IMR-90 (cell line): Measurements from ENCODE around the gene VPS8. TPM values are rescaled to one million over a fixed set of nuclear protein-coding genes. Genes with fewer than 3 reads are reported as not detected.

Source experiments
- ATAC-seq: fragments of 200-7000 bp; cut with Tn5 transposase; 2 replicates; pipeline ENCODE4 v1.9.1; 2020; ENCODE audit warnings: low read depth, mild to moderate bottlenecking, moderate library complexity
- BruUV-seq: library from RNA; stranded (reverse); fragments of 400-500 nt; replicated peaks from 2 replicates; lab custom pipeline; 2021; lab: Mats Ljungman, UMichigan
- CTCF ChIA-PET: fragments of 300-600 bp; formaldehyde crosslinking; extraction: SDS; loops from one replicate; lab custom pipeline; 2021; ENCODE audit warnings: antibody characterized with exemption; lab: Yijun Ruan, JAX
- POLR2A ChIA-PET: fragments of 300-600 bp; sonication (Branson Sonifier 250); formaldehyde crosslinking; loops from one replicate; lab custom pipeline; 2022; ENCODE audit warnings: antibody characterized with exemption; ENCODE audit not compliant: unreplicated experiment; lab: Charles Lee
- DNase-seq: peaks from one replicate; pipeline ENCODE4 v3.0.0; 2013
- H2AFZ ChIP-seq: replicated peaks from 2 replicates; pipeline ENCODE3; 2013; ENCODE audit warnings: low read length, mild to moderate bottlenecking; ENCODE audit not compliant: poor library complexity
- H2AK5ac ChIP-seq: 2 replicates; pipeline ENCODE4 v1.6.1; 2013; ENCODE audit warnings: low read depth, low read length, inconsistent platforms
- H2AK9ac ChIP-seq: replicated peaks from 2 replicates; pipeline ENCODE3; 2013; ENCODE audit warnings: mild to moderate bottlenecking, low read depth, low read length, moderate library complexity; ENCODE audit not compliant: poor library complexity
- H2BK120ac ChIP-seq: 2 replicates; pipeline ENCODE4 v1.6.1; 2013; ENCODE audit warnings: low read depth, low read length, inconsistent platforms
- H2BK15ac ChIP-seq: 3 replicates; pipeline ENCODE4 v1.6.1; 2013; ENCODE audit warnings: low read depth, low read length, inconsistent platforms
- H2BK20ac ChIP-seq: 2 replicates; pipeline ENCODE4 v1.6.1; 2013; ENCODE audit warnings: low read depth, mild to moderate bottlenecking, inconsistent platforms, low read length, moderate library complexity
- H2BK5ac ChIP-seq: 2 replicates; pipeline ENCODE4 v1.6.1; 2013; ENCODE audit warnings: mild to moderate bottlenecking, low read depth, low read length, inconsistent platforms; ENCODE audit not compliant: poor library complexity, severe bottlenecking
- H3K14ac ChIP-seq: replicated peaks from 2 replicates; pipeline ENCODE4 v1.6.1; 2013; ENCODE audit warnings: low read depth, low read length, inconsistent platforms
- H3K18ac ChIP-seq: 2 replicates; pipeline ENCODE4 v1.6.1; 2013; ENCODE audit warnings: low read depth, low read length, control low read depth
- H3K23ac ChIP-seq: 2 replicates; pipeline ENCODE4 v1.6.1; 2013; ENCODE audit warnings: low read depth, low read length, inconsistent platforms
- H3K27ac ChIP-seq: 2 replicates; pipeline ENCODE4 v1.5.1; 2013; ENCODE audit warnings: mild to moderate bottlenecking, control low read depth, low read length; ENCODE audit not compliant: insufficient read depth
- H3K27me3 ChIP-seq: 2 replicates; pipeline ENCODE4 v1.6.1; 2013; ENCODE audit warnings: low read length; ENCODE audit not compliant: control insufficient read depth, insufficient read depth
- H3K36me3 ChIP-seq: 2 replicates; pipeline ENCODE4 v1.6.1; 2013; ENCODE audit warnings: low read length, mixed read lengths; ENCODE audit not compliant: control insufficient read depth, insufficient read depth
- H3K4ac ChIP-seq: 2 replicates; pipeline ENCODE4 v1.6.1; 2013; ENCODE audit warnings: low read depth, low read length, inconsistent platforms
- H3K4me1 ChIP-seq: 2 replicates; pipeline ENCODE4 v1.6.1; 2013; ENCODE audit warnings: low read length, mixed read lengths; ENCODE audit not compliant: control insufficient read depth, insufficient read depth
- H3K4me2 ChIP-seq: 2 replicates; pipeline ENCODE4 v1.6.1; 2013; ENCODE audit warnings: low read depth, mild to moderate bottlenecking, control low read depth, low read length, moderate library complexity
- H3K4me3 ChIP-seq: 2 replicates; pipeline ENCODE4 v1.5.1; 2013; ENCODE audit warnings: low read depth, mild to moderate bottlenecking, control low read depth, low read length, moderate library complexity; ENCODE audit not compliant: insufficient read depth
- H3K56ac ChIP-seq: 2 replicates; pipeline ENCODE4 v1.6.1; 2013; ENCODE audit warnings: low read length, inconsistent platforms; ENCODE audit not compliant: insufficient read depth; ENCODE audit errors: extremely low read depth
- H3K79me1 ChIP-seq, 2 experiments: 2 replicates each; pipeline ENCODE4 v1.6.1; 2013; ENCODE audit warnings: low read length in 2 of 2, inconsistent platforms in 1 of 2, low read depth in 1 of 2
- H3K9ac ChIP-seq: 2 replicates; pipeline ENCODE4 v1.6.1; 2013; ENCODE audit warnings: low read depth, low read length, control low read depth
- H3K9me1 ChIP-seq: 2 replicates; pipeline ENCODE4 v1.6.1; 2013; ENCODE audit warnings: low read length, inconsistent platforms; ENCODE audit not compliant: insufficient read depth
- H3K9me3 ChIP-seq: 2 replicates; pipeline ENCODE4 v1.6.1; 2013; ENCODE audit warnings: low read length; ENCODE audit not compliant: control insufficient read depth, insufficient read depth
- H4K20me1 ChIP-seq: 2 replicates; pipeline ENCODE4 v1.6.1; 2013; ENCODE audit warnings: low read length, inconsistent platforms; ENCODE audit not compliant: insufficient read depth
- H4K5ac ChIP-seq: 2 replicates; pipeline ENCODE4 v1.6.1; 2013; ENCODE audit warnings: mild to moderate bottlenecking, low read depth, low read length, control low read depth
- H4K8ac ChIP-seq, 2 experiments: 2 replicates each; pipeline ENCODE4 v1.6.1; 2013; ENCODE audit warnings: low read depth in 2 of 2, low read length in 2 of 2, control low read depth in 1 of 2, inconsistent platforms in 1 of 2
- H4K91ac ChIP-seq: 2 replicates; pipeline ENCODE4 v1.6.1; 2013; ENCODE audit warnings: low read depth, low read length, inconsistent platforms; ENCODE audit not compliant: insufficient read depth
- CEBPB ChIP-seq: IDR thresholded peaks from 2 replicates; pipeline ENCODE4 v1.6.1; 2012; ENCODE audit warnings: low read depth, low read length, improper control_type of control experiment
- CHD1 ChIP-seq: IDR thresholded peaks from 2 replicates; pipeline ENCODE4 v1.6.1; 2012; ENCODE audit warnings: low read depth, low read length, improper control_type of control experiment
- NFE2L2 ChIP-seq: fragments of 150-350 bp; IDR thresholded peaks from 2 replicates; pipeline ENCODE4 v1.6.1; 2016; ENCODE audit warnings: low read depth, mild to moderate bottlenecking, low read length
- POLR2A ChIP-seq: IDR thresholded peaks from 2 replicates; pipeline ENCODE4 v1.6.1; 2012; ENCODE audit warnings: mild to moderate bottlenecking, low read depth, low read length
- RCOR1 ChIP-seq: IDR thresholded peaks from 2 replicates; pipeline ENCODE4 v1.6.1; 2012; ENCODE audit warnings: mild to moderate bottlenecking, low read length, improper control_type of control experiment; ENCODE audit not compliant: insufficient replicate concordance
- RFX5 ChIP-seq: IDR thresholded peaks from 2 replicates; pipeline ENCODE4 v1.8.0; 2012; ENCODE audit warnings: low read depth, mild to moderate bottlenecking, low read length, moderate library complexity
- WGBS, 2 experiments: methylation state at CpG; one replicate each; pipeline versions ENCODE4 v1.1.5 to v1.1.7; 2013; ENCODE audit warnings: missing lambda C conversion rate in 2 of 2; ENCODE audit not compliant: insufficient read length in 1 of 2; ENCODE audit errors: extremely low coverage in 2 of 2; 5-methylcytosine and 5-hydroxymethylcytosine counted together
- dilution Hi-C: fragments of 300-500 bp; cut with HindIII; formaldehyde crosslinking; loops from one replicate; pipeline ENCODE4 v1.14.3; 2018; ENCODE audit warnings: low sequenced_read_pairs; ENCODE audit not compliant: unreplicated experiment
- in situ Hi-C: fragments of 300-500 bp; cut with MboI; formaldehyde crosslinking; loops from 3 replicates; pipeline ENCODE4 v1.14.3; 2019; ENCODE audit warnings: low sequenced_read_pairs, inconsistent platforms, mixed read lengths
- intact Hi-C: fragments of 100-400 bp; cut with micrococcal nuclease; formaldehyde crosslinking; loops from 2 replicates; pipeline ENCODE4 v1.10.0; 2022
- polyA plus RNA-seq, 3 experiments: library from polyadenylated mRNA; depleted of rRNA; stranded (reverse); fragments of >200 nt; gene quantifications; 2 replicates each; pipeline ENCODE4 v1.2.3, GENCODE V29; 2012; ENCODE audit warnings: low replicate concordance in 1 of 3
- total RNA-seq: library from RNA; depleted of rRNA; stranded (reverse); fragments of >200 nt; gene quantifications from 2 replicates; pipeline ENCODE4 v1.2.3, GENCODE V29; 2012

Gene VPS8
- total and polyA plus RNA-seq, 2 of the 4 experiments (the other 2 are of a cell fraction), result 14.0 to 56.1 TPM

DNA sequence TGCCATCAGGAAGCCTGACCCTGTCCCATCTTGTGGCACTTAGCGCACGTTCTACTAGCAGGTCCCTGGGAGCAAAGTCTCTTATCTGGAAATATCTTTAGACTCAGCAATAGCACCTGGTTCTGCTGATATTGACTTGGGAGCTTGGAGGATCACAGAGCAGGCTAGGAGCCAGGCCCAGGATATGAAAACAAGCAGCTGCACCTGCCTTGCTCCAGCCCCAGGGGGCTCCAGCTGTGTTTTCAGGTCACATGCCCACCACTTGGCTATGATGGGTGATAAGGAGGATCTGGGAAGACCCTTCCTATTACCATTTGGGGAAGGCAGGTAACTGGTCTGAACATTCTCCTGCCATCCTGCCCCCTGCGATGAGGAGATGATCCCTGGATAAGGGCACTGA, 253.1 kb downstream of the VPS8 start:
- ATAC-seq (no peak), DNase-seq (no peak)
- Histone ChIP-seq H2BK120ac (no peak overlapping the region), H3K56ac (no peak overlapping the region), H3K4me2 (no peak overlapping the region), H2AK9ac (no peak overlapping the region), H3K4me1 (no peaks in the 10 kb centered on the region), H2BK15ac (no peak overlapping the region), H4K8ac (no peak overlapping the region), H3K79me1 (no peaks in the 10 kb centered on the region), H2BK20ac (no peak overlapping the region), H4K20me1 (no peaks in the 10 kb centered on the region), H2AK5ac (no peak overlapping the region), H3K14ac (no peak overlapping the region), H4K91ac (no peak overlapping the region), H3K18ac (no peak overlapping the region), H3K4me3 (no peak overlapping the region), H3K9me3 (no peaks in the 10 kb centered on the region; the same call in 1 of the 2 replicates), H2AFZ (no peak overlapping the region), H2BK5ac (no peak overlapping the region), H3K36me3 (no peaks in the 10 kb centered on the region), H3K23ac (no peak overlapping the region), H3K9ac (no peak overlapping the region), H3K9me1 (no peaks in the 10 kb centered on the region), H4K5ac (no peak overlapping the region), H3K4ac (no peak overlapping the region), H3K27ac (no peak overlapping the region), H3K27me3 (no peaks in the 10 kb centered on the region; the same call in 1 of the 2 replicates)
- BruUV-seq, result no TSS peak
- in situ Hi-C loops (no loop called here), dilution Hi-C loops (no loop called here), intact Hi-C loops (no loop called here)
- ChIA-PET POLR2A (interaction anchor here (0.7 kb wide), 1 partner anchor 24 kb away, joined by 6 read pairs; no protein-coding TSS in a partner anchor), CTCF (no interaction called here)
- no CpG with 5 or more reads among the region's 3 CpGs for WGBS, 2 experiments
- TF ChIP-seq RCOR1, result no peak
- TF ChIP-seq RFX5, result no peak
- TF ChIP-seq CHD1, result no peak
- TF ChIP-seq NFE2L2, result no peak
- no peak for TF ChIP-seq POLR2A
- no peak for TF ChIP-seq CEBPB
